Spleen (tissue), 11 donors: ENCODE results near the gene CEP152. TPM values are rescaled to one million over a fixed set of nuclear protein-coding genes. Genes with fewer than 3 reads are reported as not detected.

Experiments
- DNase-seq: peaks from one replicate; pipeline ENCODE4 v3.0.0-alpha.2; 2020
- H3K27ac ChIP-seq, 8 donors: fragments of 200-600 bp; sonication (generic) in 7 of 8; 1 replicate in 4 of 8; 2 replicates in 4 of 8; pipeline versions ENCODE4 v1.5.0 to v1.8.0; 2016 to 2021; ENCODE audit warnings: inconsistent platforms in 4 of 8, mild to moderate bottlenecking in 4 of 8, moderate library complexity in 1 of 8
- H3K27me3 ChIP-seq, 7 donors: fragments of 200-600 bp; sonication (generic) in 6 of 7; replicated peaks in 1 of 7; 1 replicate in 4 of 7; 2 replicates in 3 of 7; pipeline versions ENCODE4 v1.5.0 to v1.8.0; 2016 to 2021; ENCODE audit warnings: inconsistent platforms in 3 of 7, mild to moderate bottlenecking in 1 of 7
- H3K36me3 ChIP-seq, 6 donors: fragments of 200-600 bp; sonication (generic) in 5 of 6; 1 replicate in 4 of 6; 2 replicates in 2 of 6; pipeline versions ENCODE4 v1.5.0 to v1.8.0; 2016 to 2021; ENCODE audit warnings: inconsistent platforms in 2 of 6
- H3K4me1 ChIP-seq, 6 donors: fragments of 200-600 bp; sonication (generic) in 5 of 6; 1 replicate in 3 of 6; 2 replicates in 3 of 6; pipeline versions ENCODE4 v1.5.0 to v1.8.0; 2016 to 2021; ENCODE audit warnings: inconsistent platforms in 3 of 6
- H3K4me3 ChIP-seq, 8 donors: fragments of 200-600 bp; sonication (generic) in 7 of 8; 1 replicate in 4 of 8; 2 replicates in 4 of 8; pipeline versions ENCODE4 v1.5.0 to v1.8.0; 2016 to 2021; ENCODE audit warnings: inconsistent platforms in 4 of 8, mild to moderate bottlenecking in 4 of 8, moderate library complexity in 2 of 8
- H3K9me3 ChIP-seq, 8 donors: fragments of 200-600 bp; sonication (generic) in 7 of 8; 1 replicate in 4 of 8; 2 replicates in 4 of 8; pipeline versions ENCODE4 v1.5.0 to v1.8.0; 2016 to 2021; ENCODE audit warnings: inconsistent platforms in 4 of 8
- POLR2A ChIP-seq, 3 donors: fragments of 450-650 bp; IDR thresholded peaks; one replicate each; pipeline ENCODE4 v1.5.1; 2017; ENCODE audit warnings: antibody characterized with exemption in 3 of 3, mild to moderate bottlenecking in 1 of 3
- POLR2AphosphoS5 ChIP-seq, 3 donors: sonication (generic); formaldehyde crosslinking; IDR thresholded peaks; one replicate each; pipeline ENCODE4 v1.5.1; 2017; ENCODE audit warnings: antibody characterized with exemption in 3 of 3
- WGBS, 5 donors: extraction: QIAGEN DNeasy Blood & Tissue Kit in 3 of 5; methylation state at CpG; one replicate each; pipeline versions ENCODE4 v1.1.5 to v1.1.7; 2013 to 2018; 5-methylcytosine and 5-hydroxymethylcytosine counted together
- intact Hi-C: fragments of 100-400 bp; cut with DNase I; formaldehyde crosslinking; loops from one replicate; pipeline ENCODE4 v1.15.0; 2023; ENCODE audit warnings: low total_unique reads
- polyA plus RNA-seq, 3 donors: library from polyadenylated mRNA; stranded (reverse); fragments of 200-250 nt; gene quantifications; one replicate each; pipeline ENCODE4 v1.2.1, GENCODE V29; 2013
- total RNA-seq, 7 donors: library from RNA; depleted of rRNA in 3 of 7; stranded (reverse); fragments of >200 nt in 3 of 7; fragmentation: NEBNext Ultra II Directional in 4 of 7; extraction: Animal tissue kit (Norgen Biotek cat#: 25700) in 4 of 7; gene quantifications; one replicate each; pipeline versions ENCODE4 v1.1.0 to v1.2.1, GENCODE V29; 2016 to 2021
- TF ChIP-seq, protein P1 (sequence below), 11 experiments: fragments of 200-600 bp in 7 of 11; fragments of 450-650 bp in 4 of 11; sonication (generic) in 4 of 11; IDR thresholded peaks in 8 of 11; conservative IDR thresholded peaks in 3 of 11; 1 replicate in 7 of 11; 2 replicates in 4 of 11; pipeline versions ENCODE4 v1.4.0 to v1.8.0; 2016 to 2021; ENCODE audit warnings: antibody characterized with exemption in 11 of 11, inconsistent platforms in 4 of 11, mild to moderate bottlenecking in 1 of 11
- donor health status: healthy with polysubstance abuse.
- donor health status: DM: no; HTN: no; CAD: no; lungs with moderate emphysema.
- donor health status: DM: no; HTN: no; CAD: no.
- donor health status: Bipolar disorder and iron deficiency.
- donor health status: healthy.
- donor health status: DM: no; HTN: no; CAD: no.
- donor health status: DM: yes; HTN: yes; CAD: no.

The CEP152 gene
- total and polyA plus RNA-seq, 10 donors = 1.2 to 15.1 (median 7.5) TPM

DNA sequence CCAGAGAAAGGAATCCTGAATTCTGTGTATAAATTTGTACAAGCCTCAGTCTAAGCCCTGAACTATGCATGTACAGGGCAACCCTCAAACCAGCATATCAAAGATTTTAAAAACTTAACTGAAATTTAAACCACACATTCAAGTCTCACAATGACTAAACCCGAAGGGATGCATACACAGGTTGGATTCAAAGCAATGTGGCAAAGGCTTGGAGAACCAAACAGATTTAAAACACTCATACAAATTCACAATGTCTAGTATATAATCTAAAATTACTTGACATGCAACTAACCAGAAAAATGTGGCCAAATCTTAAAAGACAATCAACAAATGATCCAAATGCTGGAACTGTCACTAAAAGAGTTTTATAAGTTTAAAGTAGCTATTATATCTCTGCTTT is 36.4 kb downstream of the CEP152 start:
- Histone ChIP-seq H3K4me3 (no peak overlapping the region), H3K27ac (no peak overlapping the region), H3K36me3 (peaks cover 0 to 56% (median 5%) of the 10 kb centered on the region in 6 donors), H3K9me3 (peaks cover 0 to 10% (median 0%) of the 10 kb centered on the region in 8 donors), H3K4me1 (no peaks in the 10 kb centered on the region), H3K27me3 (no peaks in the 10 kb centered on the region)
- no peak for TF ChIP-seq POLR2A (IDR thresholded peaks at IDR 0.05)
- TF ChIP-seq, protein P1, sequence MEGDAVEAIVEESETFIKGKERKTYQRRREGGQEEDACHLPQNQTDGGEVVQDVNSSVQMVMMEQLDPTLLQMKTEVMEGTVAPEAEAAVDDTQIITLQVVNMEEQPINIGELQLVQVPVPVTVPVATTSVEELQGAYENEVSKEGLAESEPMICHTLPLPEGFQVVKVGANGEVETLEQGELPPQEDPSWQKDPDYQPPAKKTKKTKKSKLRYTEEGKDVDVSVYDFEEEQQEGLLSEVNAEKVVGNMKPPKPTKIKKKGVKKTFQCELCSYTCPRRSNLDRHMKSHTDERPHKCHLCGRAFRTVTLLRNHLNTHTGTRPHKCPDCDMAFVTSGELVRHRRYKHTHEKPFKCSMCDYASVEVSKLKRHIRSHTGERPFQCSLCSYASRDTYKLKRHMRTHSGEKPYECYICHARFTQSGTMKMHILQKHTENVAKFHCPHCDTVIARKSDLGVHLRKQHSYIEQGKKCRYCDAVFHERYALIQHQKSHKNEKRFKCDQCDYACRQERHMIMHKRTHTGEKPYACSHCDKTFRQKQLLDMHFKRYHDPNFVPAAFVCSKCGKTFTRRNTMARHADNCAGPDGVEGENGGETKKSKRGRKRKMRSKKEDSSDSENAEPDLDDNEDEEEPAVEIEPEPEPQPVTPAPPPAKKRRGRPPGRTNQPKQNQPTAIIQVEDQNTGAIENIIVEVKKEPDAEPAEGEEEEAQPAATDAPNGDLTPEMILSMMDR (IDR thresholded peaks at IDR 0.05 in 8 of 11, conservative IDR thresholded peaks at IDR 0.05 in 3 of 11) = no peak
- TF ChIP-seq POLR2AphosphoS5 (IDR thresholded peaks at IDR 0.05) = no peak
- intact Hi-C loops = no loop called here
- 89 to 100% (median 96%) methylated on average over 1 of the region's 1 CpG for WGBS, 5 donors
- no peak for DNase-seq

DNA sequence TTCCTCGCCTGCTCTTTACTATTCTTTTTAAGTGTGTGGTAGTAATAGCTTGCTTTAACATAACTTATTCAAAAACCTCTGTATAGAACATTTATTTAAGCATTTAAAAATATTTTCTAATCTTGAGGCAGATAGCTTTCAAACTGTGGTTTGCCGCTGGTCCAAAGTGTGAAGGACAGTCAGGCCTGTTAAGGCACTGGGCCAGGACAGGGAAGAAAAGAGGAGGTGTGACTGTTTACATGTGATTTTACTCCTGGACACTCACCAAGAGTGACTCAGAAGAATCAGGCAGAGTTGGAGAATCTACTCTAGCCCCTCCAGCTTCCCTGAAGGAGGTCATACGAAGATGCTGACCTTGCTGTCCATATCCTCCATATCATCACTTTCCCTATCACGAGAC is 44.7 kb downstream of the CEP152 start:
- intact Hi-C loops = no loop called here
- WGBS, 5 donors = 94 to 99% (median 97%) methylated on average over 4 of the region's 4 CpGs

DNA sequence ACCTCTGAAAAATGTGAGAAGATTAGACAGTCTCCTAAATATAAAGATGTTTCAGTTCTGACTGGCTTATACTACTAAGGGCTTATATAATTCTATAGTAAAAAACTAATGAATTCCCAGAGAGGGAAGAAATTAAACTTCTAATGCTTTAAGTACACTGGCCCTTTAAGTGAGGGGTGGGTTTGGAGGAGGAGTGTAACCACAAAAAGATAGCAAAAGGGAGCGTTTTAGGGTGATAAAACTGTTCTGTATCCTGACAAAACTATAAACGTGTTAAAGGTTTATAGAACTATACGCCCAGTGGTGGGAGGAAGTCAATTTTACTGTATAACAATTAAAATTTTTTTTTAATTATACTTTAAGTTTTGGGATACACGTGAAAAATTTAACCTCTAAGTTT is 45.8 kb downstream of the CEP152 start:
- Histone ChIP-seq H3K4me3 (no peak overlapping the region), H3K27ac (no peak overlapping the region), H3K27me3 (no peaks in the 10 kb centered on the region), H3K36me3 (peaks cover 0 to 98% (median 25%) of the 10 kb centered on the region in 6 donors), H3K9me3 (no peaks in the 10 kb centered on the region), H3K4me1 (no peaks in the 10 kb centered on the region)
- TF ChIP-seq POLR2AphosphoS5 (IDR thresholded peaks at IDR 0.05) (no peak), POLR2A (IDR thresholded peaks at IDR 0.05) (no peak)
- TF ChIP-seq, protein P1 (IDR thresholded peaks at IDR 0.05 in 8 of 11, conservative IDR thresholded peaks at IDR 0.05 in 3 of 11) = no peak
- DNase-seq = no peak
- 80 to 88% (median 84%) methylated on average over 4 of the region's 4 CpGs for WGBS, 5 donors
- intact Hi-C loops = no loop called here

More for the DNA sequence above, 44.7 kb downstream of the CEP152 start:
- H3K27me3 ChIP-seq = no peaks in the 10 kb centered on the region
- H3K9me3 ChIP-seq = no peaks in the 10 kb centered on the region
- TF ChIP-seq POLR2AphosphoS5 (IDR thresholded peaks at IDR 0.05) = no peak
- TF ChIP-seq POLR2A (IDR thresholded peaks at IDR 0.05) = no peak
- TF ChIP-seq, protein P1 (IDR thresholded peaks at IDR 0.05 in 8 of 11, conservative IDR thresholded peaks at IDR 0.05 in 3 of 11) = no peak
- no peak overlapping the region for H3K4me3 ChIP-seq
- no peaks in the 10 kb centered on the region for H3K4me1 ChIP-seq
- H3K36me3 ChIP-seq = peaks cover 0 to 98% (median 23%) of the 10 kb centered on the region in 6 donors
- DNase-seq = no peak
- H3K27ac ChIP-seq = no peak overlapping the region

GRCh38 chr15:48761393-48762158 is 49.3 kb downstream of the CEP152 start:
- DNase-seq = no peak
- Histone ChIP-seq H3K36me3 (peaks cover 0 to 98% (median 20%) of the 10 kb centered on the region in 6 donors), H3K27me3 (no peaks in the 10 kb centered on the region), H3K4me3 (no peak overlapping the region), H3K9me3 (no peaks in the 10 kb centered on the region), H3K27ac (no peak overlapping the region), H3K4me1 (no peaks in the 10 kb centered on the region)
- TF ChIP-seq POLR2A (IDR thresholded peaks at IDR 0.05) (no peak), POLR2AphosphoS5 (IDR thresholded peaks at IDR 0.05) (no peak)
- TF ChIP-seq, protein P1 (IDR thresholded peaks at IDR 0.05 in 8 of 11, conservative IDR thresholded peaks at IDR 0.05 in 3 of 11) = no peak
- 93 to 98% (median 97%) methylated on average over 2 of the region's 2 CpGs for WGBS, 5 donors
- intact Hi-C loops = no loop called here
